GM10847 (cell line): ENCODE results near the gene TRPC6.

Experiments
- POLR2A ChIP-seq: IDR thresholded peaks from 2 replicates; pipeline ENCODE4 v1.6.1; 2011; ENCODE audit not compliant: insufficient read length; ENCODE audit errors: extremely low read depth

TRPC6 gene

GRCh38 chr11:101444851-101445250 lies 139.0 kb downstream of the TRPC6 start:
- no peak for TF ChIP-seq POLR2A

DNA sequence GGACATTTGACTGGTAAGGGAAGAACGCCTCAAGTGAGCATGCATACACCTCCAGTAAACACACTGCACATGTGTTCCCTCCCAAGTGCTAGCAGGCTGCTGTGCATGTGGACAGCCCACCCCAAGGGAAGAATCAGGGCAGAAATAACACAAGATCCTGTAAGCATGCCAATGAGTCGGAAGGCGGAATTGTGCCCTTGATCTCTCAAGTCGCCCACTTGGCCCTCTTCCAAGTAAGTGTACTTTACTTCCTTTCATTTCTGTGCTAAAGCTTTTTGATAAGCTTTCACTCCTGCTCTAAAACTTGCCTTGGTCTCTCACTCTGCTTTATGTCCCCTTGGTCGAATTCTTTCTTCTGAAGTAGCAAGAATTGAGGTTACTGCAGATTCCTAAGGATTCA lies 139.6 kb downstream of the TRPC6 start:
- no peak for TF ChIP-seq POLR2A

DNA sequence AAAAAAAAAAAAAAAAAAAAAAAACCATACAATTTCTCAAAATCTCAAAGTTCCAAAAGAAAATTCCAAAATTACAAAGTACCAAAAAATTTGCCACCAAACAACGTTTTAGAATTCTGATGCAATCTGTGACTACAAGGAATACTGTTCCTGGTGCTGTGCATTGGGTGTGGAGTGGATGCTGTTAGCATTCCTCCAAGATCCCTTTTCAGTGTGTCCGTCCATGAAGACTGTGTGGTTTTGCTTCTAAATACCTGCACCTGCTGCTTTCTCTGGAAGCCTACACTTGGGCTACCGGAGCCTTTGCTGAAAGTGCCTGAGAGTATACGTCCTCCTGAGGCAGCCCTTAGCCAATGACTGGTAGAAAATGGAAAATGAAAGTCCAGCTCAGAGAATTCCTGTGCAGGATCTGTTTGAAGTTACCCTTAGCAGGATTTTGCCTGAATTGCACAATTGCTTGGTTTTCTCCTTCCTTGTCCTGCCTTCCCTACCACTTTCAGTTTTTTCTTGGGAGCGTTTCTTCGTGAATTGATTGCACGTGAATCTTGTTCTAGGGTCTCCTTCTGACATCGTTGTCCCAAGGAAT lies 140.8 kb downstream of the TRPC6 start:
- no peak for TF ChIP-seq POLR2A

GRCh38 chr11:101442171-101442570 lies 141.6 kb downstream of the TRPC6 start:
- no peak for TF ChIP-seq POLR2A

DNA sequence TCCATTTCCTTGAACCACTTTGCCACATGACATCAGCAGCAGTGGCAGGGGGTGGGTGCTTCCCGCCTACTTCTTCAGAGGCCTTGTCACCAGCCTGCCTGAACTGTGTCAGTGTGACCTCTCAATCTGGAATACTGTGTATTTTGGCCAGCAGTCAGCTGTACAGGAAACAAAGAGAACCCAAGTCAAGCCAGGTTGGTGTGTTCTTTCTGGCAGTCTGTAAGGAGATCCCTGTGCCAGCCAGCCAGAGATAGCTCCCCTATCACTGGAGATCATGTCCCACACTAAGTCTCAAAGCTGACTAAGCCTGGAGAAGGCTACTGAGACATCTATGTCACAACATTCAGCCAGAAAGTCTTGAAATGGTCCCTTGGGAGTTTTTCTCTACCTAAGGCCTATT lies 142.1 kb downstream of the TRPC6 start:
- TF ChIP-seq POLR2A = no peak

DNA sequence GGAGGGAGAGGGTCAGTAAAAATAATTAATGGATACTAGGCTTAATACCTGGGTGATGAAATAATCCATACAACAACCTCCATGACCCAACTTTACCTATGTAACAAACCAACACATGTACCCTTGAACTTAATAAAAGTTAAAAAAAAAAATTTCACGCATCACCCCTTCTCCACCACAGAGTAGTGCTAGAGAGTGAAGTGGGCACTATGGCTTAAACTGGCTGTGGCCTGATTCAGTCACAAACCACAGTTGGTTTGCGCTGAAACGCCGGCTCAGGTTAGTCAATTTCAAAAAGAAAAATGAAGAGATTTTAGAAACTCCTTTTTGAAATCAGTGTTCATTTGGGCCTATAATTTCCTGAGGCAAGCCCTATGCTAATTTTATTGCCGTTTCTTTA lies 144.3 kb downstream of the TRPC6 start:
- TF ChIP-seq POLR2A = no peak

- no peak for TF ChIP-seq POLR2A
Observed at GRCh38 chr11:101438126-101438525, 145.7 kb downstream of the TRPC6 start.

DNA sequence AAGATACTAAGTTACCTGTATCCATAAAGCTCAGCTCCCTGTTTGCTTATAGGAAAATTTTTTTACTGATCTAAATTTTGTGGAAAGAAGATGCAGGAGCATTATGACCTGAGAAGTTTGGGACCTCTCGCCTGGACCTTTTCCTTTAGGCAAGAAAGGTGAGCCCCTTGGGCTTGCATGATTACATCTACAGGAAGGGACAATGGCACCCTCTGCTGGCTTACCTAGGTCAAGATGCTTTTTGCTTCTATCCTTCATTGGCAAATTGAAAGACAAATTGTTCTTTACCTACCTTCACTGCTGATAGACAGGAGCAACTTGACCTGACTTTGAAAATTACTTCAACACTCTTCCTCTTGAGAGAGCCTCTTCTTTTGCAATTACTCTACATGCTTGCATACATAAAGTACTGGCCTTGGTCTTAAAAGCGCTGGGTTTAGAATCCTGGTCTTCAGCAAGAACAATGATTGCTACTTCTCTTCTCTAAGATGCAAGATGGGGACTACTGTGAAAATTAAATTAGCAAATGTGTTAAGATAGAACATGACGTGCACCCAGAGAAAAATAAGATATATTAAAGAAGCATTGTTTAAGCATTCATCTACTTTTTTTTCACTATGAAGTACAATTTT lies 147.2 kb downstream of the TRPC6 start:
- no peak for TF ChIP-seq POLR2A

DNA sequence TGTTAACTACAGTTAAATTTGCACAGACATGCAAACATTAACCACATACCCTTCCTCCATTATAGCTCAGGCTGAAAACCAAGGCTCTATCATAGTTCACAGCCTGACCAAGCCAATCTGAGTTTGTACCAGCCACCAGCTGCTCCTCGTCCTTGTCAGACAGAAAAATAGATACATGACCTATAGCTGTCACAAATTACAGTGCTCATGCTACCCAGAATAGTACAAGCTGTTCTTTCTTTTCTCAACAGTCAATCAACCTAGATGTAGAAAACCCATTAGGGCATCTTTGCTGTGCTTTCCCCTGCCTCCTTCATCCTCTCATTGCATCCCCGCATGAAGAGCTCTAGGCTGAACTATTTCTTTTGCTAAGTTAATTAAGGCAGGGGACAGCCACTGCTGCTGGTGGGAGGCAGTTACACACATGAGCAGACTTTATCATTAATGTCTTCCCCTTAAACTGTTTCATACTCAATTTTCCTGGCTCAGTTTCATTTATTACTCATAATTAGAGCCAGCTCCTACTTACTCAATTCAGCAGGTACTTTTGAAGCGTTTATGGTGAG lies 148.3 kb downstream of the TRPC6 start:
- TF ChIP-seq POLR2A = no peak

GRCh38 chr11:101434026-101434643 lies 149.7 kb downstream of the TRPC6 start:
- TF ChIP-seq POLR2A = no peak

DNA sequence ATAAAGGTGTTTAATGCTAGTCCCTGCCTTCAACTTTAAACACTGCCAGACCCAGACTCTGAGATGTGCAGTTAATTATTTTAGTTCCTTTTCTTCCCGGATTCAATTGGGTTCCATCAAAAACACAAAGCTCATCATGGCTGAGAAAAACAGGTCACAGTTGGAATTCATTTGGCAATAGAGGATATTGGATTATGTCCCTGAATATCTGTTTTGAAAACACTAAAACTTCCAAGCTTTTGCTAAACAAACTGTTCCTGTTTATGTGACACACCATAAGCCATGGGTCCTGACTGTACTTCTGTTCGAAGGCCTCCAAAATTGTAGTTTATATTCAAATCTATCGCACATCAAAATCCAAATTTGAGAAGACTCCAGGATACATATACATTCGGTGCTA lies 150.7 kb downstream of the TRPC6 start:
- TF ChIP-seq POLR2A = no peak

- TF ChIP-seq POLR2A = no peak
Observed at GRCh38 chr11:101429703-101430540, 153.9 kb downstream of the TRPC6 start.

- TF ChIP-seq POLR2A = no peak
Observed at GRCh38 chr11:101428918-101429317, 154.9 kb downstream of the TRPC6 start.

DNA sequence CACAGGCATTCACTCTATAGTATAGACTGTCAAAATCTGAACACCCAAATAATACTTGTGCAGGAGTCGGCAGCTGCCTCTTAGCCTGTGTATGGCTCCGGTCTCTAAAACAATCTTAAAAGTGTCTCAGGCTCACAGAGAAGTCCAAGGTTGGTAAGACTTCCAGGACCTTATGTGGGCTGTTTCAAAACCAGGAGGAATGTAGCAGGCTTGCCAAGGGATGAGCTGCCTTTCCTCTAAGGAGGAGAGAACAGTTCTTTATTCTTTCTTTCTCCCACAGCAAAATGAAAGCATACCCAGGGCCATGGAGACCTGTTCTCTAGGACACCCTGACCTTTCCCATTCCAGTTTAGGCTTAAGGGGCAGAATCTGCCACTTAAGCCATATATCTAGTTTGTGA lies 176.5 kb downstream of the TRPC6 start:
- no peak for TF ChIP-seq POLR2A
